Parathyroid adenoma (tissue), 2 donors: ENCODE measurements around the gene SHISA6.

Experiments used
- H2AFZ ChIP-seq: fragments of 300-600 bp; sonication (generic); one replicate; pipeline ENCODE4 v1.7.0; 2017; ENCODE audit warnings: antibody characterized with exemption, mild to moderate bottlenecking
- H3K27ac ChIP-seq: fragments of 300-600 bp; sonication (generic); one replicate; pipeline ENCODE4 v1.7.0; 2017
- H3K27me3 ChIP-seq: fragments of 300-600 bp; sonication (generic); one replicate; pipeline ENCODE4 v1.7.0; 2017; ENCODE audit warnings: low read length; ENCODE audit not compliant: control insufficient read depth, insufficient read depth
- H3K36me3 ChIP-seq: fragments of 300-600 bp; sonication (generic); one replicate; pipeline ENCODE4 v1.7.0; 2017; ENCODE audit warnings: low read length; ENCODE audit not compliant: control insufficient read depth, insufficient read depth
- H3K4me1 ChIP-seq: fragments of 300-600 bp; sonication (generic); one replicate; pipeline ENCODE4 v1.7.0; 2017; ENCODE audit warnings: control low read depth
- H3K4me2 ChIP-seq: fragments of 300-600 bp; sonication (generic); one replicate; pipeline ENCODE4 v1.7.0; 2017; ENCODE audit warnings: low read length
- H3K4me3 ChIP-seq: fragments of 300-600 bp; sonication (generic); one replicate; pipeline ENCODE4 v1.7.0; 2017; ENCODE audit warnings: low read depth, low read length
- H3K79me2 ChIP-seq: fragments of 300-600 bp; sonication (generic); one replicate; pipeline ENCODE4 v1.7.0; 2017; ENCODE audit warnings: control low read depth
- H3K9ac ChIP-seq: fragments of 300-600 bp; sonication (generic); one replicate; pipeline ENCODE4 v1.7.0; 2017; ENCODE audit warnings: mild to moderate bottlenecking
- H3K9me3 ChIP-seq: fragments of 300-600 bp; sonication (generic); one replicate; pipeline ENCODE4 v1.7.0; 2017; ENCODE audit warnings: low read length; ENCODE audit not compliant: control insufficient read depth
- TF ChIP-seq, protein P1 (sequence below): fragments of 300-600 bp; sonication (generic); IDR thresholded peaks from one replicate; pipeline ENCODE4 v1.7.0; 2017; ENCODE audit warnings: antibody characterized with exemption, mild to moderate bottlenecking
- donor health status: primary hyperparathyroidism.

The SHISA6 gene

DNA sequence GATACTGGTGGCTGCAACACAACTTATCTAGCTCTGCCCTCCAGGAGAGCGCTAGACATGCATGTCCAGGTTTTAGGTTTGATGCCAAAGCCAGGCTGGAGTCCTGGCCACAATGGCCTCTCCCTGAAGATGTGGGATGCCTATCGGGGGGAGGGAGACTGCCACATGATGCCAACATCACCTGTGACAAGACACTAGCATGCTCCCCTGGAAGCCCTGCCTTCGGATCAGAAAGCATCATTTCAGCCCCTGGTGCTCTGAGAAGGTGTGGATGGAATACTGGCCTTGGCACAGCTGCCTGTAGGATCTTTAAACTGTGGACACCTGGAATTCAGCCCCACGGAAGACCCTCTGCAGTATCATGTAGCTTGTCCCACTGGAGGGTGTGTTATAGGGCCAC is 93.5 kb downstream of the SHISA6 start:
- Histone ChIP-seq H2AFZ (no peak overlapping the region), H3K9me3 (no peaks in the 10 kb centered on the region), H3K9ac (no peak overlapping the region), H3K4me3 (no peak overlapping the region), H3K27me3 (no peaks in the 10 kb centered on the region), H3K79me2 (no peaks in the 10 kb centered on the region), H3K4me1 (no peaks in the 10 kb centered on the region), H3K4me2 (no peak overlapping the region), H3K36me3 (no peaks in the 10 kb centered on the region), H3K27ac (no peak overlapping the region)
- TF ChIP-seq, protein P1, sequence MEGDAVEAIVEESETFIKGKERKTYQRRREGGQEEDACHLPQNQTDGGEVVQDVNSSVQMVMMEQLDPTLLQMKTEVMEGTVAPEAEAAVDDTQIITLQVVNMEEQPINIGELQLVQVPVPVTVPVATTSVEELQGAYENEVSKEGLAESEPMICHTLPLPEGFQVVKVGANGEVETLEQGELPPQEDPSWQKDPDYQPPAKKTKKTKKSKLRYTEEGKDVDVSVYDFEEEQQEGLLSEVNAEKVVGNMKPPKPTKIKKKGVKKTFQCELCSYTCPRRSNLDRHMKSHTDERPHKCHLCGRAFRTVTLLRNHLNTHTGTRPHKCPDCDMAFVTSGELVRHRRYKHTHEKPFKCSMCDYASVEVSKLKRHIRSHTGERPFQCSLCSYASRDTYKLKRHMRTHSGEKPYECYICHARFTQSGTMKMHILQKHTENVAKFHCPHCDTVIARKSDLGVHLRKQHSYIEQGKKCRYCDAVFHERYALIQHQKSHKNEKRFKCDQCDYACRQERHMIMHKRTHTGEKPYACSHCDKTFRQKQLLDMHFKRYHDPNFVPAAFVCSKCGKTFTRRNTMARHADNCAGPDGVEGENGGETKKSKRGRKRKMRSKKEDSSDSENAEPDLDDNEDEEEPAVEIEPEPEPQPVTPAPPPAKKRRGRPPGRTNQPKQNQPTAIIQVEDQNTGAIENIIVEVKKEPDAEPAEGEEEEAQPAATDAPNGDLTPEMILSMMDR = no peak

DNA sequence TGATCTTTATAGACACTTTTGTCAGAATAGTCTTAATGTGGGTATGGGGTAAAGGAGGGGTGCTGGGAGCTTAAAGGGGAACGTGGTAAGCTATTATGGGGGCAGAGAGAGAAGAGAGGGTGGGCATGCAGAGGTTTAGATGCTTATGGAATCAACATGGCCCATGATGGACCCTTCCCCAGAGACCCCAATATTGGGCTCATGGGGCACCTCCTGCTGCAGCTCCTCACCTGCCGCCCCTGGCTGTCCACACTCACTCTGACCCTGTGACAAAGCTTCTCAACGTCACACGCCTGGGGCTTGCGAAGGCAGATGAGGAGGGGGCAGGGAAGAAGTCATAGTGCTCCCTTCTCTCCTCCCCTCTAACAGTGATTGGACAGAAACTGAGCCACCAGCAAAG is 95.3 kb downstream of the SHISA6 start:
- H2AFZ ChIP-seq = no peak overlapping the region
- H3K4me1 ChIP-seq = no peaks in the 10 kb centered on the region
- H3K4me3 ChIP-seq = no peak overlapping the region
- TF ChIP-seq, protein P1 = no peak
- H3K27ac ChIP-seq = no peak overlapping the region
- H3K9ac ChIP-seq = no peak overlapping the region
- no peaks in the 10 kb centered on the region for H3K27me3 ChIP-seq
- no peaks in the 10 kb centered on the region for H3K36me3 ChIP-seq
- H3K79me2 ChIP-seq = no peaks in the 10 kb centered on the region
- no peak overlapping the region for H3K4me2 ChIP-seq
- no peaks in the 10 kb centered on the region for H3K9me3 ChIP-seq

DNA sequence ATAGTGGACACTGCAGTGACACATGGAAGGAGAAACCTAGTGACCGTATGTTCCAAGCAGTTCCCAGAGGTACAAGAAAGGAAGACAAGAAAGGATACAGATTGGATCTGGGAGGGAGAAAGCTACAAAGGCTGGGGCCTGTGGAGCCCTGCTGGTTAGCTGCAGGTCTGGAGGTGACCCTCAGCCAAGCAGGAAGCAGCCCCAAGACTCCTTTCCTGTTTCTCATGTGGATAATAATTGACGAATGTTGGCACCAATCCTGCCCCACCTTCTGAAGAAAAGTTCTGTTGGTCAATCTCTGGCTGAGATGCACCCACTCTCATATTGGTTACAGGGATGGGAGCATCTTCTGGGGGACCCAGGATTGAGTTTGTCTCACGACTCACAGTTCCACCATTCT is 99.8 kb downstream of the SHISA6 start:
- H3K4me1 ChIP-seq = no peaks in the 10 kb centered on the region
- no peaks in the 10 kb centered on the region for H3K79me2 ChIP-seq
- no peaks in the 10 kb centered on the region for H3K27me3 ChIP-seq
- H3K9ac ChIP-seq = no peak overlapping the region
- H3K27ac ChIP-seq = no peak overlapping the region
- no peak overlapping the region for H3K4me3 ChIP-seq
- TF ChIP-seq, protein P1 = no peak
- H2AFZ ChIP-seq = no peak overlapping the region
- no peak overlapping the region for H3K4me2 ChIP-seq
- H3K9me3 ChIP-seq = no peaks in the 10 kb centered on the region
- no peaks in the 10 kb centered on the region for H3K36me3 ChIP-seq

DNA sequence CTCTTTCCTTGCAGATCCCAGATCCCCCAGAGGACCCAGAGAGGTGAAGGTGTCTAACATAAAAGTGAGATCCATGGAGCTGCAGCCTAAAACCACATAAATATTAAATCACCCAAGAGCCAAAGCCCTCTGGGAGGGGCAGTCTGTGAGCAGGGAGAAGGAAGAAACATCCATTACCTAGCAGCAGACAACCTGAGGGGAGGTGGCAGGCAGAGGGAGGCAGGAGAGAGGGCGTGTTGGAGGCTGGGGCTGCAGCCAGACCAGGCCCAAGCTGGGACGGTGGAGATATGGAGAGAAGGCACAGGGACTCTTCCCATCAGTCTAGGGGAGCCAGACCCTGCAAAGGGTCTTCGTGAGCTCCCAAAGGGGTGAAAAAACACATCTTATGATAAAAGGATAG is 101.1 kb downstream of the SHISA6 start:
- Histone ChIP-seq H3K27me3 (no peaks in the 10 kb centered on the region), H3K9ac (no peak overlapping the region), H3K4me2 (no peak overlapping the region), H3K27ac (no peak overlapping the region), H3K9me3 (no peaks in the 10 kb centered on the region), H3K4me3 (no peak overlapping the region), H3K4me1 (no peaks in the 10 kb centered on the region), H2AFZ (no peak overlapping the region), H3K36me3 (no peaks in the 10 kb centered on the region), H3K79me2 (no peaks in the 10 kb centered on the region)
- TF ChIP-seq, protein P1 = no peak

DNA sequence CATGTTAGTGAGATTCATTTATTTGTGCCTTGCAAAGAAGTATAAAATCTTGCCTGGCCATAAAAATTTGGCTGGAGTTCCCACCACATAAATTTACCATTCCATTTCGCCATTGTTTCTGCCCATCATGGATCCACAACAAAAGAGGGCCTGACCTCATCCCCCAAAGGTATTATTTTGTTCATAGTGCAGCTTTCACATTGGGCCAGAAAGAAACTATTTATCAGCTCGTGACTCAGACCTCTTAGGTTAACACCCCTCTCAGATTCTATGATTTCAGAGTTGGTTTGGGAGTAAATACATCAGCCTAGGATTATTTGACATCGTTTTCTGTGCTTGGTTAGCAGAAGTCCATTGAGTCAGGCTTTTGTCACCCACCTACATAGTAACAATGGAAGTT is 108.1 kb downstream of the SHISA6 start:
- Histone ChIP-seq H2AFZ (no peak overlapping the region), H3K27me3 (no peaks in the 10 kb centered on the region), H3K4me2 (no peak overlapping the region), H3K27ac (no peak overlapping the region), H3K36me3 (no peaks in the 10 kb centered on the region), H3K4me3 (no peak overlapping the region), H3K9ac (no peak overlapping the region), H3K9me3 (no peaks in the 10 kb centered on the region), H3K4me1 (no peaks in the 10 kb centered on the region), H3K79me2 (no peaks in the 10 kb centered on the region)
- TF ChIP-seq, protein P1 = no peak
